IMR-90 (cell line): ENCODE data around the gene SUPV3L1. TPM values are rescaled to one million over a fixed set of nuclear protein-coding genes. Genes with fewer than 3 reads are reported as not detected.
A peak's percentile ranks its signal among the peaks of the same experiment; 100 is the strongest.

ENCODE experiments used
- ATAC-seq: fragments of 200-7000 bp; cut with Tn5 transposase; 2 replicates; pipeline ENCODE4 v1.9.1; 2020; ENCODE audit warnings: low read depth, mild to moderate bottlenecking, moderate library complexity
- BruUV-seq: library from RNA; stranded (reverse); fragments of 400-500 nt; replicated peaks from 2 replicates; lab custom pipeline; 2021; lab: Mats Ljungman, UMichigan
- CTCF ChIA-PET: fragments of 300-600 bp; formaldehyde crosslinking; extraction: SDS; loops from one replicate; lab custom pipeline; 2021; ENCODE audit warnings: antibody characterized with exemption; lab: Yijun Ruan, JAX
- POLR2A ChIA-PET: fragments of 300-600 bp; sonication (Branson Sonifier 250); formaldehyde crosslinking; loops from one replicate; lab custom pipeline; 2022; ENCODE audit warnings: antibody characterized with exemption; ENCODE audit not compliant: unreplicated experiment; lab: Charles Lee
- DNase-seq: peaks from one replicate; pipeline ENCODE4 v3.0.0; 2013
- H2AFZ ChIP-seq: replicated peaks from 2 replicates; pipeline ENCODE3; 2013; ENCODE audit warnings: low read length, mild to moderate bottlenecking; ENCODE audit not compliant: poor library complexity
- H2AK5ac ChIP-seq: 2 replicates; pipeline ENCODE4 v1.6.1; 2013; ENCODE audit warnings: low read depth, low read length, inconsistent platforms
- H2AK9ac ChIP-seq: replicated peaks from 2 replicates; pipeline ENCODE3; 2013; ENCODE audit warnings: mild to moderate bottlenecking, low read depth, low read length, moderate library complexity; ENCODE audit not compliant: poor library complexity
- H2BK120ac ChIP-seq: 2 replicates; pipeline ENCODE4 v1.6.1; 2013; ENCODE audit warnings: low read depth, low read length, inconsistent platforms
- H2BK15ac ChIP-seq: 3 replicates; pipeline ENCODE4 v1.6.1; 2013; ENCODE audit warnings: low read depth, low read length, inconsistent platforms
- H2BK20ac ChIP-seq: 2 replicates; pipeline ENCODE4 v1.6.1; 2013; ENCODE audit warnings: low read depth, mild to moderate bottlenecking, inconsistent platforms, low read length, moderate library complexity
- H2BK5ac ChIP-seq: 2 replicates; pipeline ENCODE4 v1.6.1; 2013; ENCODE audit warnings: mild to moderate bottlenecking, low read depth, low read length, inconsistent platforms; ENCODE audit not compliant: poor library complexity, severe bottlenecking
- H3K14ac ChIP-seq: replicated peaks from 2 replicates; pipeline ENCODE4 v1.6.1; 2013; ENCODE audit warnings: low read depth, low read length, inconsistent platforms
- H3K18ac ChIP-seq: 2 replicates; pipeline ENCODE4 v1.6.1; 2013; ENCODE audit warnings: low read depth, low read length, control low read depth
- H3K23ac ChIP-seq: 2 replicates; pipeline ENCODE4 v1.6.1; 2013; ENCODE audit warnings: low read depth, low read length, inconsistent platforms
- H3K27ac ChIP-seq: 2 replicates; pipeline ENCODE4 v1.5.1; 2013; ENCODE audit warnings: mild to moderate bottlenecking, control low read depth, low read length; ENCODE audit not compliant: insufficient read depth
- H3K27me3 ChIP-seq: 2 replicates; pipeline ENCODE4 v1.6.1; 2013; ENCODE audit warnings: low read length; ENCODE audit not compliant: control insufficient read depth, insufficient read depth
- H3K36me3 ChIP-seq: 2 replicates; pipeline ENCODE4 v1.6.1; 2013; ENCODE audit warnings: low read length, mixed read lengths; ENCODE audit not compliant: control insufficient read depth, insufficient read depth
- H3K4ac ChIP-seq: 2 replicates; pipeline ENCODE4 v1.6.1; 2013; ENCODE audit warnings: low read depth, low read length, inconsistent platforms
- H3K4me1 ChIP-seq: 2 replicates; pipeline ENCODE4 v1.6.1; 2013; ENCODE audit warnings: low read length, mixed read lengths; ENCODE audit not compliant: control insufficient read depth, insufficient read depth
- H3K4me2 ChIP-seq: 2 replicates; pipeline ENCODE4 v1.6.1; 2013; ENCODE audit warnings: low read depth, mild to moderate bottlenecking, control low read depth, low read length, moderate library complexity
- H3K4me3 ChIP-seq: 2 replicates; pipeline ENCODE4 v1.5.1; 2013; ENCODE audit warnings: low read depth, mild to moderate bottlenecking, control low read depth, low read length, moderate library complexity; ENCODE audit not compliant: insufficient read depth
- H3K56ac ChIP-seq: 2 replicates; pipeline ENCODE4 v1.6.1; 2013; ENCODE audit warnings: low read length, inconsistent platforms; ENCODE audit not compliant: insufficient read depth; ENCODE audit errors: extremely low read depth
- H3K79me1 ChIP-seq, 2 experiments: 2 replicates each; pipeline ENCODE4 v1.6.1; 2013; ENCODE audit warnings: low read length in 2 of 2, inconsistent platforms in 1 of 2, low read depth in 1 of 2
- H3K9ac ChIP-seq: 2 replicates; pipeline ENCODE4 v1.6.1; 2013; ENCODE audit warnings: low read depth, low read length, control low read depth
- H3K9me1 ChIP-seq: 2 replicates; pipeline ENCODE4 v1.6.1; 2013; ENCODE audit warnings: low read length, inconsistent platforms; ENCODE audit not compliant: insufficient read depth
- H3K9me3 ChIP-seq: 2 replicates; pipeline ENCODE4 v1.6.1; 2013; ENCODE audit warnings: low read length; ENCODE audit not compliant: control insufficient read depth, insufficient read depth
- H4K20me1 ChIP-seq: 2 replicates; pipeline ENCODE4 v1.6.1; 2013; ENCODE audit warnings: low read length, inconsistent platforms; ENCODE audit not compliant: insufficient read depth
- H4K5ac ChIP-seq: 2 replicates; pipeline ENCODE4 v1.6.1; 2013; ENCODE audit warnings: mild to moderate bottlenecking, low read depth, low read length, control low read depth
- H4K8ac ChIP-seq, 2 experiments: 2 replicates each; pipeline ENCODE4 v1.6.1; 2013; ENCODE audit warnings: low read depth in 2 of 2, low read length in 2 of 2, control low read depth in 1 of 2, inconsistent platforms in 1 of 2
- H4K91ac ChIP-seq: 2 replicates; pipeline ENCODE4 v1.6.1; 2013; ENCODE audit warnings: low read depth, low read length, inconsistent platforms; ENCODE audit not compliant: insufficient read depth
- BHLHE40 ChIP-seq: fragments of 150-350 bp; IDR thresholded peaks from 2 replicates; pipeline ENCODE4 v1.6.1; 2016; ENCODE audit warnings: mild to moderate bottlenecking, low read depth, low read length
- CEBPB ChIP-seq: IDR thresholded peaks from 2 replicates; pipeline ENCODE4 v1.6.1; 2012; ENCODE audit warnings: low read depth, low read length, improper control_type of control experiment
- MAFK ChIP-seq: IDR thresholded peaks from 2 replicates; pipeline ENCODE4 v1.6.1; 2012; ENCODE audit warnings: low read depth, low read length, improper control_type of control experiment
- MXI1 ChIP-seq: IDR thresholded peaks from 2 replicates; pipeline ENCODE4 v1.6.1; 2012; ENCODE audit warnings: low read depth, mild to moderate bottlenecking, low read length, moderate library complexity, borderline replicate concordance
- NFE2L2 ChIP-seq: fragments of 150-350 bp; IDR thresholded peaks from 2 replicates; pipeline ENCODE4 v1.6.1; 2016; ENCODE audit warnings: low read depth, mild to moderate bottlenecking, low read length
- RAD21 ChIP-seq: IDR thresholded peaks from 2 replicates; pipeline ENCODE4 v1.6.1; 2012; ENCODE audit warnings: low read length, improper control_type of control experiment
- RFX5 ChIP-seq: IDR thresholded peaks from 2 replicates; pipeline ENCODE4 v1.8.0; 2012; ENCODE audit warnings: low read depth, mild to moderate bottlenecking, low read length, moderate library complexity
- SMC3 ChIP-seq: fragments of 150-350 bp; IDR thresholded peaks from 2 replicates; pipeline ENCODE4 v1.6.1; 2016; ENCODE audit warnings: low read depth, mild to moderate bottlenecking, antibody characterized with exemption, low read length, moderate library complexity
- WGBS, 2 experiments: methylation state at CpG; one replicate each; pipeline versions ENCODE4 v1.1.5 to v1.1.7; 2013; ENCODE audit warnings: missing lambda C conversion rate in 2 of 2; ENCODE audit not compliant: insufficient read length in 1 of 2; ENCODE audit errors: extremely low coverage in 2 of 2; 5-methylcytosine and 5-hydroxymethylcytosine counted together
- dilution Hi-C: fragments of 300-500 bp; cut with HindIII; formaldehyde crosslinking; loops from one replicate; pipeline ENCODE4 v1.14.3; 2018; ENCODE audit warnings: low sequenced_read_pairs; ENCODE audit not compliant: unreplicated experiment
- in situ Hi-C: fragments of 300-500 bp; cut with MboI; formaldehyde crosslinking; loops from 3 replicates; pipeline ENCODE4 v1.14.3; 2019; ENCODE audit warnings: low sequenced_read_pairs, inconsistent platforms, mixed read lengths
- intact Hi-C: fragments of 100-400 bp; cut with micrococcal nuclease; formaldehyde crosslinking; loops from 2 replicates; pipeline ENCODE4 v1.10.0; 2022
- polyA plus RNA-seq, 3 experiments: library from polyadenylated mRNA; depleted of rRNA; stranded (reverse); fragments of >200 nt; gene quantifications; 2 replicates each; pipeline ENCODE4 v1.2.3, GENCODE V29; 2012; ENCODE audit warnings: low replicate concordance in 1 of 3
- total RNA-seq: library from RNA; depleted of rRNA; stranded (reverse); fragments of >200 nt; gene quantifications from 2 replicates; pipeline ENCODE4 v1.2.3, GENCODE V29; 2012
- TF ChIP-seq, protein P1 (sequence below): fragments of 150-350 bp; IDR thresholded peaks from 2 replicates; pipeline ENCODE4 v1.6.1; 2016; ENCODE audit warnings: low read depth, mild to moderate bottlenecking, low read length, moderate library complexity, borderline replicate concordance
- TF ChIP-seq, protein P2 (sequence below): fragments of 150-350 bp; IDR thresholded peaks from 2 replicates; pipeline ENCODE4 v1.6.1; 2017; ENCODE audit warnings: mild to moderate bottlenecking, antibody characterized with exemption, low read length, low read depth

SUPV3L1 gene
- total and polyA plus RNA-seq, 2 of the 4 experiments (the other 2 are of a cell fraction), result 24.4 to 26.5 TPM

DNA sequence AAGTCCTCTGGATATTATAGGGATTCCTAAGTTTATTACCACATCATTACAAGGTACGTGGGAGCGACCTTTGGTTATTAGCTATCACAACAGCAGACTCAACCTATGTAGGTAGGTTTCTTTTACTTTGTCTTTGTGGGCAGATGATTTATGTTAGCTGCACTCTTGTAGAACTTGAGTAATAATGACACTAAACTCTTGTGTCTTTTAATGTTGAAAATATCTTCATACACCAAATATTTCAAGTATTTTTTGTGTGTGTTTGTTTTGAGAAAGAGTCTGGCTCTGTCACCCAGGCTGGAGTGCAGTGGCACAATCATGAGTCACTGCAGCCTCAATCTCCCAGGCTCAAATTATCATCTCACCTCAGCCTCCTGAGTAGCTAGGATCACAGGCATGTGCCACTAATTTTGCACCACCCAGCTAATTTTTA lies 19.2 kb upstream of the SUPV3L1 start:
- CTCF ChIA-PET, result interaction anchor here (0.6 kb wide), 1 partner anchor 236 kb away, joined by 7 read pairs; no protein-coding TSS in a partner anchor
- peak overlapping the region; percentile 49; the same call in 1 of the 2 replicates for H3K4me2 ChIP-seq

More for the DNA sequence above, 19.2 kb upstream of the SUPV3L1 start:
- no peak overlapping the region for H4K8ac ChIP-seq
- H3K4me1 ChIP-seq, result peaks cover 6% of the 10 kb centered on the region
- H4K5ac ChIP-seq, result no peak overlapping the region
- H3K27ac ChIP-seq, result no peak overlapping the region
- no CpG with 5 or more reads among the region's 2 CpGs for WGBS, 2 experiments
- H4K91ac ChIP-seq, result no peak overlapping the region
- H3K27me3 ChIP-seq, result no peaks in the 10 kb centered on the region
- no peak for TF ChIP-seq RAD21
- TF ChIP-seq BHLHE40, result peak; percentile 58
- TF ChIP-seq SMC3, result no peak
- TF ChIP-seq, protein P1, sequence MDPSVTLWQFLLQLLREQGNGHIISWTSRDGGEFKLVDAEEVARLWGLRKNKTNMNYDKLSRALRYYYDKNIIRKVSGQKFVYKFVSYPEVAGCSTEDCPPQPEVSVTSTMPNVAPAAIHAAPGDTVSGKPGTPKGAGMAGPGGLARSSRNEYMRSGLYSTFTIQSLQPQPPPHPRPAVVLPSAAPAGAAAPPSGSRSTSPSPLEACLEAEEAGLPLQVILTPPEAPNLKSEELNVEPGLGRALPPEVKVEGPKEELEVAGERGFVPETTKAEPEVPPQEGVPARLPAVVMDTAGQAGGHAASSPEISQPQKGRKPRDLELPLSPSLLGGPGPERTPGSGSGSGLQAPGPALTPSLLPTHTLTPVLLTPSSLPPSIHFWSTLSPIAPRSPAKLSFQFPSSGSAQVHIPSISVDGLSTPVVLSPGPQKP, result no peak
- TF ChIP-seq RFX5, result no peak
- TF ChIP-seq, protein P2, sequence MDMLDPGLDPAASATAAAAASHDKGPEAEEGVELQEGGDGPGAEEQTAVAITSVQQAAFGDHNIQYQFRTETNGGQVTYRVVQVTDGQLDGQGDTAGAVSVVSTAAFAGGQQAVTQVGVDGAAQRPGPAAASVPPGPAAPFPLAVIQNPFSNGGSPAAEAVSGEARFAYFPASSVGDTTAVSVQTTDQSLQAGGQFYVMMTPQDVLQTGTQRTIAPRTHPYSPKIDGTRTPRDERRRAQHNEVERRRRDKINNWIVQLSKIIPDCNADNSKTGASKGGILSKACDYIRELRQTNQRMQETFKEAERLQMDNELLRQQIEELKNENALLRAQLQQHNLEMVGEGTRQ, result no peak
- TF ChIP-seq NFE2L2, result no peak
- no peak for TF ChIP-seq MXI1
- peak; percentile 49; the same call in 1 of the 2 replicates for TF ChIP-seq CEBPB
- TF ChIP-seq MAFK, result no peak
- POLR2A ChIA-PET, result no interaction called here
- H3K9me3 ChIP-seq, result no peaks in the 10 kb centered on the region
- H2AK5ac ChIP-seq, result no peak overlapping the region
- peak; percentile 45 for DNase-seq
- no peak overlapping the region for H3K56ac ChIP-seq
- H2BK5ac ChIP-seq, result peak overlapping the region; percentile 15
- H4K20me1 ChIP-seq, result 0 out of 2 replicates have a peak, but pooled peaks cover 3% of the 10 kb centered on the region
- peaks cover 12% of the 10 kb centered on the region for H3K36me3 ChIP-seq
- intact Hi-C loops, result no loop called here
- H2BK120ac ChIP-seq, result no peak overlapping the region
- H2BK20ac ChIP-seq, result no peak overlapping the region
- H3K23ac ChIP-seq, result no peak overlapping the region
- H3K9me1 ChIP-seq, result no peaks in the 10 kb centered on the region; the same call in 1 of the 2 replicates
- dilution Hi-C loops, result no loop called here
- in situ Hi-C loops, result no loop called here
- peaks cover 2 to 35% of the 10 kb centered on the region in 2 experiments; a peak in 3 of 4 replicates for H3K79me1 ChIP-seq
- H3K4me3 ChIP-seq, result no peak overlapping the region
- H3K4ac ChIP-seq, result no peak overlapping the region
- no peak overlapping the region for H3K9ac ChIP-seq
- no TSS peak for BruUV-seq
- no peak overlapping the region for H2AK9ac ChIP-seq
- H2AFZ ChIP-seq, result no peak overlapping the region
- no peak overlapping the region for H3K14ac ChIP-seq
- no peak overlapping the region for H3K18ac ChIP-seq
- ATAC-seq, result peak; percentile 81
- H2BK15ac ChIP-seq, result no peak overlapping the region
